Osteocyte (in vitro differentiated cells): ENCODE measurements around the gene APOA5. TPM values are rescaled to one million over a fixed set of nuclear protein-coding genes. Genes with fewer than 3 reads are reported as not detected.
"Not testable (repeated sequence)": the region's sequence is repeated elsewhere in the genome, so short reads cannot be mapped to it uniquely, and the experiment has no call there.

Experiments
- DNase-seq: peaks from one replicate; pipeline ENCODE4 v3.0.0; 2021; ENCODE audit warnings: mixed read lengths; ENCODE audit not compliant: unreplicated experiment; ENCODE audit errors: extremely low spot score
- H3K27ac Mint-ChIP-seq: one replicate; pipeline ENCODE4 v1.8.0; 2021; ENCODE audit warnings: mild to moderate bottlenecking, mixed read lengths; ENCODE audit not compliant: unreplicated experiment
- H3K27me3 Mint-ChIP-seq: one replicate; pipeline ENCODE4 v1.8.0; 2021; ENCODE audit warnings: mixed read lengths; ENCODE audit not compliant: unreplicated experiment
- H3K36me3 Mint-ChIP-seq: one replicate; pipeline ENCODE4 v1.8.0; 2021; ENCODE audit warnings: mixed read lengths; ENCODE audit not compliant: unreplicated experiment
- H3K4me1 Mint-ChIP-seq: one replicate; pipeline ENCODE4 v1.8.0; 2021; ENCODE audit warnings: mixed read lengths; ENCODE audit not compliant: unreplicated experiment
- H3K4me3 Mint-ChIP-seq: one replicate; pipeline ENCODE4 v1.8.0; 2021; ENCODE audit warnings: mild to moderate bottlenecking, moderate library complexity, mixed read lengths; ENCODE audit not compliant: unreplicated experiment
- H3K9me3 Mint-ChIP-seq: one replicate; pipeline ENCODE4 v1.8.0; 2021; ENCODE audit warnings: mixed read lengths; ENCODE audit not compliant: unreplicated experiment
- total RNA-seq: library from RNA; stranded (reverse); gene quantifications from 2 replicates; pipeline ENCODE4 v1.2.1, GENCODE V29; 2021
- TF ChIP-seq, protein P1 (sequence below): fragments of 200-600 bp; sonication (generic); IDR thresholded peaks from 2 replicates; pipeline ENCODE4 v1.5.0; 2021; ENCODE audit warnings: antibody characterized with exemption, mild to moderate bottlenecking, moderate library complexity

The APOA5 gene
- total RNA-seq, 1 donor from 2014 or later: not detected

DNA sequence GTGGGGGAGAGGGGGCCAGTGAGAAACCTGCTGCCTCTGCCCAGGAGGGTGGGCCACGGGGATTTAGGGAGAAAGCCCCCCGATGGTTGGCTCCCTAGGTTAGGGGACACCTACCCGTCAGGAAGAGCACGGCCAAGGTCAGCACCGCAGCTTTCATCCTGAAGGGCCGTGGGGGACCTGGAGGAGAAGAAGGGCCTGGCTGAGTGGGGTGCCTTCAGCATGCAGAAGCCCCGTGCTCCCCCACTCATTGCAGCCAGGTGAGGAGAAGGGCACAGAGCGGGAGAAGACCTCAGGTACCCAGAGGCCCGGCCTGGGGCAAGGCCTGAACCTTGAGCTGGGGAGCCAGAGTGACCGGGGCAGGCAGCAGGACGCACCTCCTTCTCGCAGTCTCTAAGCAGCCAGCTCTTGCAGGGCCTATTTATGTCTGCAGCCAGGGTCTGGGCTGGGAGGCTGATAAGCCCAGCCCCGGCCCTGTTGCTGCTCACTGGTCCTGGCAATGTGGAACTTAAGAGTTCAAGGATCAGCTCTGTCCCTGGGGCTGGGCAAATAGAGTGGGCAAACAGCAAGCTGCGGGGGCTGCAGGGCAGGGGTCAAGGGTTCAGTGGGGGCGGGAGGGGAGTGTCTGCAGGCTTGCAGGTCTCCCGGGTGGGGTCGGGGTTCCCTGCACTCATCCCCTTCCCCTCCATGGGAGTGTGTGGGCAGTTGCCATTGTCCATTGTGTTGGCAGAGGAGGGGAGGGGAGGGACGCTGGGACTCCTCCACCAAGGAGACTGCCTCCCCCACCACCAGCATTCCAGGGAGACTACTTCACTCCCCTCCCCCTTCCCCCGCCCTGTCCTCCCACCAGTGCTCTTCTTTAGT is 45.8 kb upstream of the APOA5 start, which contains the start of gene APOA1:
Gene APOA1, minus strand, starts transcription at position 392 of the 861 bp plus-strand sequence. Its CDS starts 235 bp downstream, at position 157.
- Mint-ChIP-seq H3K4me3 (no peak within 1 kb of the TSS), H3K9me3 (no peaks in the 10 kb centered on the region), H3K27me3 (no peaks in the 10 kb centered on the region), H3K27ac (no peak within 1 kb of the TSS), H3K36me3 (no peaks in the 10 kb centered on the region), H3K4me1 (peaks cover 2% of the 10 kb centered on the region)
- TF ChIP-seq, protein P1, sequence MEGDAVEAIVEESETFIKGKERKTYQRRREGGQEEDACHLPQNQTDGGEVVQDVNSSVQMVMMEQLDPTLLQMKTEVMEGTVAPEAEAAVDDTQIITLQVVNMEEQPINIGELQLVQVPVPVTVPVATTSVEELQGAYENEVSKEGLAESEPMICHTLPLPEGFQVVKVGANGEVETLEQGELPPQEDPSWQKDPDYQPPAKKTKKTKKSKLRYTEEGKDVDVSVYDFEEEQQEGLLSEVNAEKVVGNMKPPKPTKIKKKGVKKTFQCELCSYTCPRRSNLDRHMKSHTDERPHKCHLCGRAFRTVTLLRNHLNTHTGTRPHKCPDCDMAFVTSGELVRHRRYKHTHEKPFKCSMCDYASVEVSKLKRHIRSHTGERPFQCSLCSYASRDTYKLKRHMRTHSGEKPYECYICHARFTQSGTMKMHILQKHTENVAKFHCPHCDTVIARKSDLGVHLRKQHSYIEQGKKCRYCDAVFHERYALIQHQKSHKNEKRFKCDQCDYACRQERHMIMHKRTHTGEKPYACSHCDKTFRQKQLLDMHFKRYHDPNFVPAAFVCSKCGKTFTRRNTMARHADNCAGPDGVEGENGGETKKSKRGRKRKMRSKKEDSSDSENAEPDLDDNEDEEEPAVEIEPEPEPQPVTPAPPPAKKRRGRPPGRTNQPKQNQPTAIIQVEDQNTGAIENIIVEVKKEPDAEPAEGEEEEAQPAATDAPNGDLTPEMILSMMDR: no peak
- no peak for DNase-seq

DNA sequence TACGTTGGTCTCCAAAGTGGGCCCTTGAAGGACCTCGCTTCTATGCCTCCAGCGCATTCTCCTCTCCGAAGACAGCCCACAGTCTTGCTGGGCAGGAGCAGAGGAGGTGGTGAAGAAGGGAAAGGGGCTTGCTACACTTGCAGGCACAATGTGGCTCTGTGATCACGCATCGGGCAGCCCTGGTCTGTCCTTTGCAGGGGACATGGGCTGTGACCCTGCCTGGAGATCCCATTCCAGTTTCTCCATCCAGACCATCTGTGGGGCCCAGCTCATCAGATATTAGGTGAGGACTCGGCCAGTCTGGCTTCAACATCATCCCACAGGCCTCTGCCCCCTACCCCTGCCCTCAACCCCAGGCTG is 44.9 kb upstream of the APOA5 start:
- H3K9me3 Mint-ChIP-seq: no peaks in the 10 kb centered on the region
- no peaks in the 10 kb centered on the region for H3K36me3 Mint-ChIP-seq
- TF ChIP-seq, protein P1: no peak
- no peak overlapping the region for H3K4me3 Mint-ChIP-seq
- H3K27ac Mint-ChIP-seq: no peak overlapping the region
- peaks cover 2% of the 10 kb centered on the region for H3K4me1 Mint-ChIP-seq
- no peaks in the 10 kb centered on the region for H3K27me3 Mint-ChIP-seq
- no peak for DNase-seq

DNA sequence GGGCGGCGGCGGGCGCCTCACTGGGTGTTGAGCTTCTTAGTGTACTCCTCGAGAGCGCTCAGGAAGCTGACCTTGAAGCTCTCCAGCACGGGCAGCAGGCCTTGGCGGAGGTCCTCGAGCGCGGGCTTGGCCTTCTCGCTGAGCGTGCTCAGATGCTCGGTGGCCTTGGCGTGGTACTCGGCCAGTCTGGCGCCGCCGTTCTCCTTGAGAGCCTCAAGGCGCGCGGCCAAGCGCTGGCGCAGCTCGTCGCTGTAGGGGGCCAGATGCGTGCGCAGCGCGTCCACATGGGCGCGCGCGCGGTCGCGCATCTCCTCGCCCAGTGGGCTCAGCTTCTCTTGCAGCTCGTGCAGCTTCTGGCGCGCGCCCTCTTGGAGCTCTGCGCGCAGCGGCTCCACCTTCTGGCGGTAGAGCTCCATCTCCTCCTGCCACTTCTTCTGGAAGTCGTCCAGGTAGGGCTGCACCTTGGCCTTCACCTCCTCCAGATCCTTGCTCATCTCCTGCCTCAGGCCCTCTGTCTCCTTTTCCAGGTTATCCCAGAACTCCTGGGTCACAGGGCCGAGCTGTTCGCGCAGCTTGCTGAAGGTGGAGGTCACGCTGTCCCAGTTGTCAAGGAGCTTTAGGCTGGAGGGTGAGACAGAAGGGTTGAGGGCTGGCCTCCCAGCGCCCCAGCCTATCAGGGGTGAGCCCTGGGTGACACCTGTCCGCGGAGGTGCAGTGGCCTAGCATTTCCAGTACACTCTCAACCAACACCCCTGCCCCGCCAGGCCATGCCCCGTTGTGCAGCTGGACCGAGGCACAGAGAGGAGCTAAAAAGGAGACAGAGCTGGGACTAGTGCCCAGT is 44.3 kb upstream of the APOA5 start:
- Mint-ChIP-seq H3K27ac (no peak overlapping the region), H3K27me3 (no peaks in the 10 kb centered on the region), H3K36me3 (no peaks in the 10 kb centered on the region), H3K9me3 (no peaks in the 10 kb centered on the region), H3K4me3 (peak overlapping the region; percentile 55), H3K4me1 (peaks cover 3% of the 10 kb centered on the region)
- peak; percentile 89 for DNase-seq
- TF ChIP-seq, protein P1: peak; percentile 72

DNA sequence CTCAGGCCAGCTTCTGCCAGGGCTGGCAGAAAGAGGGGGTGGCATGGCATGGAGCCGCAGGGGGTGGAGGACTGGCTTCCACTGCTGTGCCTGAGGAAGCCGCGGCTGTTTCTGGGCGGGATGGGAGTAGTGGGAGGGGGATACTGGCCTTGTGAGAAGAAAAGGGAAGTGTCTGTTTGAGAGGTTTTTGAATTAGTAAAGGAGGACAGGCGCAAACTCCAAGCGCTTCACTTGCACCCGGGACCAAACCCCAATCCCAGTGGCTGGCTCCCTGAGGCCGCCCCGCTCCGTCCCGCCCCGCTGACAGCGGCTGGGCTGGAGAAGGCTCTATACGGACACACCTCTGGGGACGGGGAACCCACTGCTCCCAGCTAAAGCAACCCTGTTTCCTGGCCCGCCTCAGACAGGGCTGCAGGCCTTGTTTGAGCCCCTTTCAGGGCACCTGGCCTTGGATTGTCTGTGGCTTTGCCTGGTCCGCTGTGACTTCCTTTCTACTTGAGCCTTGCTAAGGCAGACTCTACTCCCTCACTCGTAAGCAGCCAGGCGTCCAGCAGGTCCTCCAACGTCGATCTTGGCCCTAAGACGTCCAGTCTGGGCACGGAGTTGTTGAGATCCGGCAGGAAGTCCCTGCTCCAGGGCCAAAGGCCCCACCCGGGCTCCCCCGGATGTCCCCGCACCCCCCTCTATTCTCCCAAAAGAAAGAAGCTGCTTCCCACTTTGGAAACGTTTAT is 43.5 kb upstream of the APOA5 start:
- DNase-seq: no peak
- peaks cover 4% of the 10 kb centered on the region for H3K4me1 Mint-ChIP-seq
- H3K4me3 Mint-ChIP-seq: peak overlapping the region; percentile 55
- H3K36me3 Mint-ChIP-seq: no peaks in the 10 kb centered on the region
- H3K9me3 Mint-ChIP-seq: no peaks in the 10 kb centered on the region
- H3K27me3 Mint-ChIP-seq: no peaks in the 10 kb centered on the region
- no peak overlapping the region for H3K27ac Mint-ChIP-seq
- TF ChIP-seq, protein P1: no peak

DNA sequence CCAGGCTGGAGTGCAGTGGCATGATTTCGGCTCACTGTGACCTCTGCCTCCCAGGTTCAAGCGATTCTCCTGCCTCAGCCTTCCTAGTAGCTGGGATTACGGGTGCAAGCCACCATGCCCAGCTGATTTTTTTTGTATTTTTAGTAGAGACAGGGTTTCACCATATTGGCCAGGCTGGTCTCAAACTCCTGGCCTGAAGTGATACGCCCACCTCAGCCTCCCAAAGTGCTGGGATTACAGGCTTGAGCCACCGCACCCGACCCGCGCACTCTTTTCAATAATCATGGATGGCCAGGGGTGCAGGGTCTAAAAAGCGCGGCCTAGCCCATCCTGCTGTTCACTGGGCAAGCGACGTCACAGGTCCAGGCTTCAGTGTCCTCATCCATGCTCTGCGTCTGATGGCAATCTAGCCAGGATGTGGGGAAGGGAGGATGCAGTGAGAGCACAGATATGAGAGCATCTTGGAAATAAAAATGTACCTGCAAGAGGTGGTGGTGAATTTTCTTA is 42.9 kb upstream of the APOA5 start:
- not testable (repeated sequence) for H3K36me3 Mint-ChIP-seq, H3K4me1 Mint-ChIP-seq, H3K4me3 Mint-ChIP-seq, DNase-seq, H3K9me3 Mint-ChIP-seq, H3K27ac Mint-ChIP-seq, H3K27me3 Mint-ChIP-seq
